Fibroblast of lung (primary cell): ENCODE data around the gene CNNM4.

ENCODE experiments used
- CTCF ChIP-seq, 2 donors: IDR thresholded peaks in 1 of 2; conservative IDR thresholded peaks in 1 of 2; 1 replicate in 1 of 2; 2 replicates in 1 of 2; pipeline ENCODE4 v1.5.1; 2011 to 2012; ENCODE audit warnings: low read length in 2 of 2, control low read depth in 1 of 2, inconsistent platforms in 1 of 2, low read depth in 1 of 2, mild to moderate bottlenecking in 1 of 2
- EZH2 ChIP-seq: IDR thresholded peaks from 2 replicates; pipeline ENCODE4 v1.5.1; 2012; ENCODE audit warnings: low read length, control low read depth, mild to moderate bottlenecking; ENCODE audit errors: missing control alignments

- TF ChIP-seq CTCF (conservative IDR thresholded peaks at IDR 0.05 in 1 of 2, IDR thresholded peaks at IDR 0.05 in 1 of 2; ENCODE audit: low read depth in 1 of 2, low read length in 2 of 2) = no peak
- TF ChIP-seq EZH2 = no peak
Observed at GRCh38 chr2:96807127-96807471, 46.4 kb downstream of the CNNM4 start.
